ENCODE data around the gene FBXO36. TPM values are rescaled to one million over a fixed set of nuclear protein-coding genes. Genes with fewer than 3 reads are reported as not detected.

FBXO36 gene
- total RNA-seq, 1 experiment from 2014 or later = 3.1 TPM

DNA sequence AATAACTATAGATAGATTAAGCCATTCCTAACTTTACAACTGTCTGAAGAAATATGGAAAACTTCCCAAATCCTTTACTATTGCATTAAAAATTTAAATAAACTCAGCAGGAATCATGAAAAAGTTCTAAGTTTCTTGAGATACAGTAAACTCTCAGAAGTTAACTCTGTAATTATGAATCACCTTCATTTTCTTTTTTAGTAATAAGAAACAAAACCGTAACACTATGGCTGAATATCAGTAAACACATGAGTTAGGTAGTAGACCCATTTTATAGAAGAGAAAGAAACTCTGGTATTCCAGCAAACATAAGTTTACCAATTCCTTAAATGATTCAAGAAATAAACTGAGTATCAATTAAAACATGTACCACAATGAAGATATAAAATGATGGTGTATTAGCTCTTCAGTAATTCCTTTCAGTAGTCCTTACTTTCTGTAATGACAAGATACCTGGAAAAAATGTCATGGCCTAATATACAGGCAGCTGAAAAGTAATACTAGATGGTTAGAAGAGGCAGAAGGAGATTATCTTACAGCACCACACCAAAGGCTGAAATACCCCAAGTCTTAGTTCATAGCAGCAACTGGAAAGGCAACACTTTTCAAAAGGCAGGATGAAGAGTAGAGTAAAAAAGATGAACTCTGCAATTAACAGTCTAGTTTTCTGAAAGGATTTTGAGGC lies 12.0 kb upstream of the FBXO36 start:
- POLR2A ChIA-PET (ENCODE audit: low non-redundant PET) = no interaction called here
- intact Hi-C loops (cut with micrococcal nuclease; ENCODE audit: unreplicated experiment) = no loop called here

DNA sequence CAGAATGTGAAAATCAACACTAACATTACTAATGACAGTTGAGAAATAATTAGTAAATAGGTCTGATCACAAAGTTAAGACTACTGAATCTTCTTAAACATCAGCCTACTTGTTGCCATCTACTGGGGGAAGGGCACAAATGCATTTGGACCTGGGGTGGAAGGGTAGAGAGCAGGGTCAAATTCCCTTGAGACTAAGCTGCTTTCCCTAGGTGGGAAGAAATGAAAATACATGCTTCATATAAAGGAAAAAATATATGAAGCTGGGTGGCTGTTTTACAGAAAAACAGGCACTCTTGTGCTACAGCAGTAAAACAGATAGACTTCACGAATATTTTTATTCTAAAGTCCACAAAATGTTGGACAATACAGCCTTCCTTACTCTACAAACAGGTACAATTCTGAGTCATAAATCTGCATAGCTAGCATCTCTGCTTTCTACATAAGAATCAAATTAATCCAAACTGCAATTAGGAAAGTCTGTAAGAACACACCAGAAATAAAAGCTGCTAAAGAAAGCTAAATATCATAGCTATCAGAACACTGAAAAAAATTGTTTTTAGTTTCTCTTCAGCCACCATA lies 11.4 kb upstream of the FBXO36 start:
- no peaks in the 10 kb centered on the region for H3K9me3 ChIP-seq (ENCODE audit: low read depth, low read length, poor library complexity, severe bottlenecking)
- intact Hi-C loops (cut with micrococcal nuclease; ENCODE audit: unreplicated experiment) = no loop called here
- H3K4me1 ChIP-seq (ENCODE audit: insufficient read depth, low read length, poor library complexity, severe bottlenecking) = peaks cover 30% of the 10 kb centered on the region
- ChIA-PET POLR2A (ENCODE audit: low non-redundant PET) (no interaction called here), CTCF (interaction anchor here (0.5 to 1.2 kb wide), 4 partner anchors 8 to 117 kb away, joined by 3 to 4 read pairs (median 4); no protein-coding TSS in a partner anchor)
- H3K27me3 ChIP-seq (replicated peaks; ENCODE audit: insufficient read depth, low read depth, low read length, poor library complexity) = no peaks in the 10 kb centered on the region
- TF ChIP-seq, protein P1, sequence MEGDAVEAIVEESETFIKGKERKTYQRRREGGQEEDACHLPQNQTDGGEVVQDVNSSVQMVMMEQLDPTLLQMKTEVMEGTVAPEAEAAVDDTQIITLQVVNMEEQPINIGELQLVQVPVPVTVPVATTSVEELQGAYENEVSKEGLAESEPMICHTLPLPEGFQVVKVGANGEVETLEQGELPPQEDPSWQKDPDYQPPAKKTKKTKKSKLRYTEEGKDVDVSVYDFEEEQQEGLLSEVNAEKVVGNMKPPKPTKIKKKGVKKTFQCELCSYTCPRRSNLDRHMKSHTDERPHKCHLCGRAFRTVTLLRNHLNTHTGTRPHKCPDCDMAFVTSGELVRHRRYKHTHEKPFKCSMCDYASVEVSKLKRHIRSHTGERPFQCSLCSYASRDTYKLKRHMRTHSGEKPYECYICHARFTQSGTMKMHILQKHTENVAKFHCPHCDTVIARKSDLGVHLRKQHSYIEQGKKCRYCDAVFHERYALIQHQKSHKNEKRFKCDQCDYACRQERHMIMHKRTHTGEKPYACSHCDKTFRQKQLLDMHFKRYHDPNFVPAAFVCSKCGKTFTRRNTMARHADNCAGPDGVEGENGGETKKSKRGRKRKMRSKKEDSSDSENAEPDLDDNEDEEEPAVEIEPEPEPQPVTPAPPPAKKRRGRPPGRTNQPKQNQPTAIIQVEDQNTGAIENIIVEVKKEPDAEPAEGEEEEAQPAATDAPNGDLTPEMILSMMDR (conservative IDR thresholded peaks at IDR 0.05; ENCODE audit: low read depth, low read length) = peak; percentile 50
- TF ChIP-seq EZH2 (IDR thresholded peaks at IDR 0.05; ENCODE audit: borderline replicate concordance, low read depth, low read length, poor library complexity, severe bottlenecking) = no peak
- DNase-seq (ENCODE audit: low spot score) = peak; percentile 53
- no peak overlapping the region for H3K4me3 ChIP-seq (ENCODE audit: low read depth, low read length, poor library complexity, severe bottlenecking)
- no peak overlapping the region for H3K27ac ChIP-seq (ENCODE audit: low read depth, low read length, poor library complexity, severe bottlenecking)
- no TSS peak for BruUV-seq (replicated peaks)
- peaks cover 10% of the 10 kb centered on the region for H3K36me3 ChIP-seq (ENCODE audit: insufficient read depth, low read length, poor library complexity, severe bottlenecking)

More for the DNA sequence above, 12.0 kb upstream of the FBXO36 start:
- TF ChIP-seq EZH2 (IDR thresholded peaks at IDR 0.05; ENCODE audit: borderline replicate concordance, low read depth, low read length, poor library complexity, severe bottlenecking) = no peak
- TF ChIP-seq, protein P1 (conservative IDR thresholded peaks at IDR 0.05; ENCODE audit: low read depth, low read length) = no peak
- DNase-seq (ENCODE audit: low spot score) = no peak
- Histone ChIP-seq H3K4me1 (ENCODE audit: insufficient read depth, low read length, poor library complexity, severe bottlenecking) (peaks cover 35% of the 10 kb centered on the region), H3K4me3 (ENCODE audit: low read depth, low read length, poor library complexity, severe bottlenecking) (no peak overlapping the region), H3K27me3 (replicated peaks; ENCODE audit: insufficient read depth, low read depth, low read length, poor library complexity) (no peaks in the 10 kb centered on the region), H3K9me3 (ENCODE audit: low read depth, low read length, poor library complexity, severe bottlenecking) (no peaks in the 10 kb centered on the region), H3K36me3 (ENCODE audit: insufficient read depth, low read length, poor library complexity, severe bottlenecking) (peaks cover 10% of the 10 kb centered on the region), H3K27ac (ENCODE audit: low read depth, low read length, poor library complexity, severe bottlenecking) (no peak overlapping the region)
- CTCF ChIA-PET = no interaction called here
- no TSS peak for BruUV-seq (replicated peaks)

DNA sequence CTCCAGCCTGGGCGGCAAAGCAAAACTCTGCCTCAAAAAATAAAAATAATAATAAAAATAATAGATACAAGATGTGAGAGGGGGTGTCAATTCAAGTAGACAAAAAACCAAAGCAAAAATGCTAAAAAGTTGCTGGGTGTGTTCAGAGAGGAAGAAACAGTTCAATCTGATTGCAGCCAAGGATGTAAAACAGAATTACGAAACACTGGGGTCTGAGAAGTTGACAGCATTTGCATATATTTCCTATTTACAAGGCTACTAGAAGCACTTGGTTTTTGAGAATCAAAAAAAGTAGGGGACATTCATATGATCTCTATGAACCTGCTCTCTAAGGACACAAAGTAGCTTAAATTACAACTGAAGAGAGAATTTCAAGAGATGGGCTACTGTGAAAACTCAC lies 8.1 kb upstream of the FBXO36 start:
- H3K9me3 ChIP-seq (ENCODE audit: low read depth, low read length, poor library complexity, severe bottlenecking) = no peaks in the 10 kb centered on the region
- peaks cover 16% of the 10 kb centered on the region for H3K36me3 ChIP-seq (ENCODE audit: insufficient read depth, low read length, poor library complexity, severe bottlenecking)
- BruUV-seq (replicated peaks) = no TSS peak
- H3K4me1 ChIP-seq (ENCODE audit: insufficient read depth, low read length, poor library complexity, severe bottlenecking) = peaks cover 27% of the 10 kb centered on the region
- DNase-seq (ENCODE audit: low spot score) = no peak
- ChIA-PET POLR2A (ENCODE audit: low non-redundant PET) (no interaction called here), CTCF (no interaction called here)
- TF ChIP-seq EZH2 (IDR thresholded peaks at IDR 0.05; ENCODE audit: borderline replicate concordance, low read depth, low read length, poor library complexity, severe bottlenecking) = no peak
- TF ChIP-seq, protein P1 (conservative IDR thresholded peaks at IDR 0.05; ENCODE audit: low read depth, low read length) = no peak
- H3K4me3 ChIP-seq (ENCODE audit: low read depth, low read length, poor library complexity, severe bottlenecking) = no peak overlapping the region
- intact Hi-C loops (cut with micrococcal nuclease; ENCODE audit: unreplicated experiment) = no loop called here
- H3K27me3 ChIP-seq (replicated peaks; ENCODE audit: insufficient read depth, low read depth, low read length, poor library complexity) = no peaks in the 10 kb centered on the region
- H3K27ac ChIP-seq (ENCODE audit: low read depth, low read length, poor library complexity, severe bottlenecking) = peak overlapping the region; percentile 7

Measured in A673 (cell line).